Right lobe of liver (tissue), 4 donors: ENCODE data around the gene C1orf216.

Experiments
- POLR2A ChIP-seq: fragments of 450-650 bp; IDR thresholded peaks from one replicate; pipeline ENCODE4 v1.6.1; 2017; ENCODE audit warnings: antibody characterized with exemption, mild to moderate bottlenecking
- TF ChIP-seq, protein P1 (sequence below), 4 donors: fragments of 200-600 bp in 3 of 4; fragments of 450-650 bp in 1 of 4; IDR thresholded peaks; one replicate each; pipeline versions ENCODE4 v1.5.1 to v1.8.0; 2016 to 2022; ENCODE audit warnings: antibody characterized with exemption in 4 of 4, mild to moderate bottlenecking in 2 of 4
- donor health status: DM: no; HTN: no; CAD: no.
- donor health status: DM: no; HTN: no; CAD: no.
- donor health status: DM: no; HTN: yes; CAD: no.

DNA sequence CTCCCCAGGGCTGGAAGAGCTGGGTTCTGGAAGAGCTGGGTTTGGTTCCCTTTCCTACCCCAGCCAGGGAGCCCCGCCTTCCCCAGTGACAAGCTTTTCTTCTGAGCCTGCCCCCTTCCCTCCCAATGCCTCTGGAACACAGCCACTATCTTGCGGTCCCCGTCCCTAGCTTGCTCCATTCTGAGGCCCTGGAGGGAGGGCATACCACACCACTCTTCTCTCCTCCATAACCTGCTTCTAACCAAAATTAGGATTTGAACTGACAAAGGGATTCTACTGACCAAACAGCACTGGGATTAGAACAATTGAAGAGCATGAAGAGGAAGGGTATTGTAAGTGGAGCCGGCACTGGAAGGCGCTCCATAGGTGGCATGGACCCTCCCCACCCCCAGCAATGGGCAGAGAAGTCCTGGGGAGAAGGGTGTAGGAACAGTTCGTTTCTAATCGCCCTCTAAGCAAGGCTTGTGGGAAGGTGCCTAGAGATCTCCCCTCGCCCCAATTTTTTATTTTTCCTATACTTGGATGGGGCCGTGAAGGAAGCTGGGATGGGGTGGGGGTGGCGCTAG is 690 bp downstream of the C1orf216 start:
- no peak for TF ChIP-seq POLR2A
- TF ChIP-seq, protein P1, sequence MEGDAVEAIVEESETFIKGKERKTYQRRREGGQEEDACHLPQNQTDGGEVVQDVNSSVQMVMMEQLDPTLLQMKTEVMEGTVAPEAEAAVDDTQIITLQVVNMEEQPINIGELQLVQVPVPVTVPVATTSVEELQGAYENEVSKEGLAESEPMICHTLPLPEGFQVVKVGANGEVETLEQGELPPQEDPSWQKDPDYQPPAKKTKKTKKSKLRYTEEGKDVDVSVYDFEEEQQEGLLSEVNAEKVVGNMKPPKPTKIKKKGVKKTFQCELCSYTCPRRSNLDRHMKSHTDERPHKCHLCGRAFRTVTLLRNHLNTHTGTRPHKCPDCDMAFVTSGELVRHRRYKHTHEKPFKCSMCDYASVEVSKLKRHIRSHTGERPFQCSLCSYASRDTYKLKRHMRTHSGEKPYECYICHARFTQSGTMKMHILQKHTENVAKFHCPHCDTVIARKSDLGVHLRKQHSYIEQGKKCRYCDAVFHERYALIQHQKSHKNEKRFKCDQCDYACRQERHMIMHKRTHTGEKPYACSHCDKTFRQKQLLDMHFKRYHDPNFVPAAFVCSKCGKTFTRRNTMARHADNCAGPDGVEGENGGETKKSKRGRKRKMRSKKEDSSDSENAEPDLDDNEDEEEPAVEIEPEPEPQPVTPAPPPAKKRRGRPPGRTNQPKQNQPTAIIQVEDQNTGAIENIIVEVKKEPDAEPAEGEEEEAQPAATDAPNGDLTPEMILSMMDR (IDR thresholded peaks at IDR 0.05), result no peak
